Transverse colon (tissue), 4 donors: Measurements from ENCODE around the gene LMX1B. TPM values are rescaled to one million over a fixed set of nuclear protein-coding genes. Genes with fewer than 3 reads are reported as not detected.
"Not testable (repeated sequence)": the region's sequence is repeated elsewhere in the genome, so short reads cannot be mapped to it uniquely, and the experiment has no call there.

Experiments used
- DNase-seq: peaks from one replicate; pipeline ENCODE4 v3.0.0-alpha.2; 2019
- H3K27ac ChIP-seq, 4 donors: fragments of 200-600 bp; sonication (generic); 2 replicates each; pipeline ENCODE4 v1.5.1; 2016 to 2018; ENCODE audit warnings: inconsistent platforms in 4 of 4
- H3K27me3 ChIP-seq: fragments of 200-600 bp; sonication (generic); 2 replicates; pipeline ENCODE4 v1.5.1; 2017; ENCODE audit warnings: inconsistent platforms
- H3K36me3 ChIP-seq, 4 donors: fragments of 200-600 bp; sonication (generic); 2 replicates each; pipeline ENCODE4 v1.5.1; 2017 to 2019; ENCODE audit warnings: inconsistent platforms in 4 of 4
- H3K4me1 ChIP-seq, 4 donors: fragments of 200-600 bp; sonication (generic); 2 replicates each; pipeline ENCODE4 v1.5.1; 2017 to 2020; ENCODE audit warnings: inconsistent platforms in 4 of 4
- H3K4me3 ChIP-seq, 4 donors: fragments of 200-600 bp; sonication (generic); 1 replicate in 1 of 4; 2 replicates in 3 of 4; pipeline versions ENCODE4 v1.5.1 to v1.6.1; 2017 to 2019; ENCODE audit warnings: inconsistent platforms in 4 of 4
- H3K9me3 ChIP-seq, 2 donors: fragments of 200-600 bp; sonication (generic); 2 replicates each; pipeline ENCODE4 v1.5.1; 2017 to 2019; ENCODE audit warnings: inconsistent platforms in 2 of 2
- CTCF ChIP-seq, 5 experiments: fragments of 200-600 bp in 3 of 5; fragments of 450-650 bp in 2 of 5; sonication (generic) in 3 of 5; IDR thresholded peaks; 1 replicate in 2 of 5; 2 replicates in 3 of 5; pipeline ENCODE4 v1.5.1; 2016 to 2017; ENCODE audit warnings: antibody characterized with exemption in 5 of 5, inconsistent platforms in 3 of 5, mild to moderate bottlenecking in 2 of 5, moderate library complexity in 1 of 5
- EP300 ChIP-seq: sonication (generic); formaldehyde crosslinking; IDR thresholded peaks from one replicate; pipeline ENCODE4 v1.6.1; 2017; ENCODE audit warnings: antibody characterized with exemption, low read depth
- POLR2A ChIP-seq: fragments of 450-650 bp; IDR thresholded peaks from one replicate; pipeline ENCODE4 v1.6.1; 2016; ENCODE audit warnings: antibody characterized with exemption, mild to moderate bottlenecking, moderate library complexity
- POLR2AphosphoS5 ChIP-seq, 3 donors: sonication (generic); formaldehyde crosslinking; IDR thresholded peaks; one replicate each; pipeline ENCODE4 v1.6.1; 2016; ENCODE audit warnings: antibody characterized with exemption in 3 of 3
- WGBS, 2 donors: methylation state at CpG; one replicate each; pipeline ENCODE4 v1.1.5; 2018; ENCODE audit warnings: low coverage in 1 of 2; 5-methylcytosine and 5-hydroxymethylcytosine counted together
- in situ Hi-C, 4 donors: fragments of 200-750 bp; cut with MboI; loops; one replicate each; pipeline versions ENCODE4 v1.15.0 to v1.15.1; 2017; ENCODE audit warnings: low sequenced_read_pairs in 3 of 4, low pct_ligation_motif_present in 1 of 4, low pct_unique_long_range_greater_than_20kb in 1 of 4
- intact Hi-C: fragments of 100-400 bp; cut with DNase I; formaldehyde crosslinking; loops from one replicate; pipeline ENCODE4 v1.15.1; 2023; ENCODE audit warnings: low total_unique reads
- total RNA-seq, 4 donors: library from RNA; depleted of rRNA; stranded (reverse); fragments of >200 nt; gene quantifications; one replicate each; pipeline ENCODE4 v1.1.0, GENCODE V29; 2016

Gene LMX1B
- total RNA-seq, 4 donors from 2014 or later, result 0.64 TPM; not detected in 3

DNA sequence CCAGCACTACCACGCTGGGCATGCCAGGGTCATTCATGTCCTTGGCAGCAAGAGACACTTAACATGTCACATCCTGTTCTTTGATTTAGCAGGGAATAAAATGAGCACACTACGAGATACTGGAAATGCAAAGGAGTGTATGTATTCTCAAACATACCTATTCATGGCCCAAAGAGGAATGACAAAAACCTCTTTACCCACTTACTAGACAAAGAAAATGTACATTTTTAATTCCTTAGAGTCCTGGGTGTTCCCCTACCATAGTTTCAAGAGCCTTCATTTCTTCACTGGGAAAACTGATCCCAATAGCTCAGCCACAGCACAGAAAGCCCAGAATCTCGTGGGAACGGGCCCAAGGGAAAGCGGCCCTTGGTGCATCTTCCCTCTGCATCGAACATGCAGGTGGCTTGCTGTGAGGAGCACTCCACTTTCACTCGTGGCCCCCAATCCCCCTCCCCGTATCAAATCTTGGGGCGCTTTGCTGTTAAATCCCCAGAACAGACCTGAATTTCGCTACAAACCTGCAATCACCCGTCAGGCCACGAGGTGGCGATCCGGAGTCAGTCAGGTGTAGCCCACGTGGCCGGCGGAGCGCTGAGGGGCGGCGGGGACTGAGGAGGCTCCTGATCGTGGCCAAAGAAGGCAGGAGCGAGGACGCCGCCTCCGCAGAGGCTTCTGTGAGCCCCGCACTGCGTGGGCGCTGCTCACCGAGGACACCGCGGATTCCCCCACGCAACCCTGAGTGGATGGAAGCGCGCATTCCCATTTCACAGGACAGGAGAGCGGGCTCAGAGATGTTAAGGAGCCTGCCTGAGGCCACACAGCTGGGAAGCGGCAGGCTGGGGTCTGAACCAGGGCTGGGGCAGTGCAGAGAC lies 91.4 kb downstream of the LMX1B start:
- no peaks in the 10 kb centered on the region for H3K36me3 ChIP-seq
- H3K4me3 ChIP-seq, result peak overlapping the region in 1 of 4 donors; percentile 23
- intact Hi-C loops, result no loop called here
- H3K9me3 ChIP-seq, result no peaks in the 10 kb centered on the region
- in situ Hi-C loops, result loop anchor here in 3 of 4 donors (5.0 to 10.0 kb wide), 3 partner anchors 67 to 80 kb away; no protein-coding TSS in a partner anchor
- no peak for TF ChIP-seq POLR2A
- peak; percentile 88 to 95 (median 90) for TF ChIP-seq CTCF (IDR thresholded peaks at IDR 0.05)
- peaks cover 0 to 11% (median 4%) of the 10 kb centered on the region in 4 donors for H3K4me1 ChIP-seq
- H3K27ac ChIP-seq, result no peak overlapping the region
- 2 to 12% methylated on average over 12 to 24 of the region's 36 CpGs for WGBS, 2 donors
- H3K27me3 ChIP-seq, result peaks cover 87% of the 10 kb centered on the region
- peak; percentile 77 for DNase-seq

- intact Hi-C loops, result loop anchor here (1.0 kb wide), 1 partner anchor 75 kb away; no protein-coding TSS in a partner anchor
- peak; percentile 50 to 66 (median 64) for TF ChIP-seq CTCF (IDR thresholded peaks at IDR 0.05)
- TF ChIP-seq POLR2AphosphoS5 (IDR thresholded peaks at IDR 0.05), result no peak
- WGBS, 2 donors, result 38 to 43% methylated on average over 9 to 41 of the region's 41 CpGs
- no peaks in the 10 kb centered on the region for H3K36me3 ChIP-seq
- peak; percentile 74 for DNase-seq
- no peak overlapping the region for H3K4me3 ChIP-seq
- H3K4me1 ChIP-seq, result peaks cover 0 to 11% (median 4%) of the 10 kb centered on the region in 4 donors
- in situ Hi-C loops, result loop anchor here in 3 of 4 donors (5.0 to 10.0 kb wide), 3 partner anchors 66 to 79 kb away; no protein-coding TSS in a partner anchor
- H3K27me3 ChIP-seq, result peaks cover 87% of the 10 kb centered on the region
- no peak overlapping the region for H3K27ac ChIP-seq
- no peaks in the 10 kb centered on the region for H3K9me3 ChIP-seq
These were observed 92.3 kb downstream of the LMX1B start for GRCh38 chr9:126705767-126706697.

DNA sequence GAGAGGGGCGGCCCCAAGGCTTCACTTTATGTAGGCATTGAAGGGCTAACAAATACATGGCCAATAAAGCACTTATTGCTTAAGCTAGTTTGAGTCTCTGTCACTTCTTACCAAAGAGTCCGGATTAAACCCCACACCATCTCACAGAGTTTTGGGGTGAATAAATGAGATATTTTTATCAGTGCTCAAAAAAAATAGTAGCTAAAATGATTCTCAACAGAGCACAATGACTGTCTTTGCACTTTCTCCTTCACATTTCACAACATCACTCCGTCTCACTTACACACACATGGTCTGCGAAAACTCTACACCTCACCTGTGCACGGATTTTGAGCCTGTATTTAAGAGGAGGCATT lies 92.9 kb downstream of the LMX1B start:
- no peaks in the 10 kb centered on the region for H3K9me3 ChIP-seq
- peaks cover 81% of the 10 kb centered on the region for H3K27me3 ChIP-seq
- H3K36me3 ChIP-seq, result no peaks in the 10 kb centered on the region
- no peak for DNase-seq
- WGBS, 2 donors, result 54 to 67% methylated on average over 3 to 5 of the region's 5 CpGs
- no peak overlapping the region for H3K4me3 ChIP-seq
- no peak overlapping the region for H3K27ac ChIP-seq
- peaks cover 0 to 11% (median 4%) of the 10 kb centered on the region in 4 donors for H3K4me1 ChIP-seq
- TF ChIP-seq POLR2A (no peak), CTCF (IDR thresholded peaks at IDR 0.05) (no peak), EP300 (no peak), POLR2AphosphoS5 (IDR thresholded peaks at IDR 0.05) (no peak)
- in situ Hi-C loops, result loop anchor here in 3 of 4 donors (5.0 to 10.0 kb wide), 3 partner anchors 66 to 78 kb away; no protein-coding TSS in a partner anchor
- intact Hi-C loops, result loop anchor here (1.0 kb wide), 1 partner anchor 75 kb away; no protein-coding TSS in a partner anchor

DNA sequence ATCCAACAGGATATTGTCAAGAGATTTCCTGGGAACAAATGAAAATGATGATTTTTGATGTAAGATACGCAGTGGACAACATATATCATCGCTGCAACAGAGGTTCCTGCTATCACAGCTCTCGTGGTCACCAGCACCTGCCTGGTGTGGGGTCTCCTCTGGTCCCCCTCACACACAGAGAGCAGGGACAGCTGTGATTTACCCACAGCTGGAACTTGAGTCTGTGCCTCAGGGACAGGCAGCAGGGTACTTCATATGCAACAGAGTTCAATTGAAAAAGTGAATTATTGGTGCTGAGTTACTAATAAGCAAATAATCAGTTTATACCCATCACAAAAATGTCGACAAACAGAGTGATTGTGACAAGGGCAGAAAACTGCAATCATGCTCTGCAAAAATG lies 93.4 kb downstream of the LMX1B start:
- in situ Hi-C loops, result loop anchor here in 3 of 4 donors (5.0 to 10.0 kb wide), 3 partner anchors 65 to 78 kb away; no protein-coding TSS in a partner anchor

GRCh38 chr9:126707712-126708111 lies 94.0 kb downstream of the LMX1B start:
- DNase-seq, H3K36me3 ChIP-seq, H3K27ac ChIP-seq, H3K4me3 ChIP-seq, intact Hi-C loops, H3K9me3 ChIP-seq: not testable (repeated sequence)
- 91% methylated on average over 10 of the region's 10 CpGs; no CpG with 5 or more reads in 1 of the 2 donors for WGBS, 2 donors
- H3K27me3 ChIP-seq, result peaks cover 79% of the 10 kb centered on the region
- in situ Hi-C loops, result loop anchor here in 3 of 4 donors (5.0 to 10.0 kb wide), 3 partner anchors 65 to 77 kb away; no protein-coding TSS in a partner anchor
- H3K4me1 ChIP-seq, result peaks cover 0 to 11% (median 4%) of the 10 kb centered on the region in 4 donors

More for the DNA sequence above, 93.4 kb downstream of the LMX1B start:
- Histone ChIP-seq H3K4me1 (peaks cover 0 to 11% (median 4%) of the 10 kb centered on the region in 4 donors), H3K36me3 (no peaks in the 10 kb centered on the region), H3K27ac (no peak overlapping the region), H3K9me3 (no peaks in the 10 kb centered on the region), H3K27me3 (peaks cover 80% of the 10 kb centered on the region), H3K4me3 (no peak overlapping the region)
- intact Hi-C loops, result no loop called here
- no peak for DNase-seq
- no peak for TF ChIP-seq CTCF (IDR thresholded peaks at IDR 0.05)
- TF ChIP-seq EP300, result no peak
- 68 to 78% methylated on average over 2 to 4 of the region's 4 CpGs for WGBS, 2 donors
